Osteoblast (primary cell): ENCODE measurements around the gene CEACAM7. TPM values are rescaled to one million over a fixed set of nuclear protein-coding genes. Genes with fewer than 3 reads are reported as not detected.

Experiments
- DNase-seq: peaks from one replicate; pipeline ENCODE4 v3.0.0; 2011; ENCODE audit warnings: low spot score, mixed read lengths; ENCODE audit not compliant: insufficient read length; ENCODE audit errors: missing footprints
- H2AFZ ChIP-seq: 2 replicates; pipeline ENCODE4 v1.6.0; 2011; ENCODE audit warnings: mild to moderate bottlenecking, low read length
- H3K27ac ChIP-seq: 2 replicates; pipeline ENCODE4 v1.5.1; 2011; ENCODE audit warnings: mild to moderate bottlenecking, low read depth, low read length, moderate library complexity
- H3K27me3 ChIP-seq: 2 replicates; pipeline ENCODE4 v1.6.0; 2012; ENCODE audit warnings: mild to moderate bottlenecking, control low read depth, inconsistent platforms, low read length, moderate library complexity; ENCODE audit not compliant: insufficient read depth
- H3K36me3 ChIP-seq: 2 replicates; pipeline ENCODE4 v1.5.1; 2011; ENCODE audit warnings: mild to moderate bottlenecking, low read length, control low read depth, moderate library complexity; ENCODE audit not compliant: insufficient read depth
- H3K4me1 ChIP-seq: 2 replicates; pipeline ENCODE4 v1.5.1; 2011; ENCODE audit warnings: mild to moderate bottlenecking, low read length, control low read depth, moderate library complexity; ENCODE audit not compliant: insufficient read depth
- H3K4me2 ChIP-seq: 2 replicates; pipeline ENCODE4 v1.6.0; 2011; ENCODE audit warnings: mild to moderate bottlenecking, low read length; ENCODE audit not compliant: insufficient read depth
- H3K4me3 ChIP-seq: fragments of 200-600 bp; sonication (generic); 3 replicates; pipeline ENCODE4 v1.5.1; 2012; ENCODE audit warnings: mild to moderate bottlenecking, low read length, inconsistent platforms; ENCODE audit not compliant: insufficient read depth
- H3K79me2 ChIP-seq: 2 replicates; pipeline ENCODE4 v1.6.0; 2012; ENCODE audit warnings: mild to moderate bottlenecking, low read length, control low read depth, inconsistent platforms; ENCODE audit not compliant: insufficient read depth
- H3K9me3 ChIP-seq: 2 replicates; pipeline ENCODE4 v1.5.1; 2011; ENCODE audit warnings: low read depth, low read length, control low read depth
- H4K20me1 ChIP-seq: 2 replicates; pipeline ENCODE4 v1.6.0; 2012; ENCODE audit warnings: mild to moderate bottlenecking, low read length, control low read depth; ENCODE audit not compliant: insufficient read depth
- total RNA-seq: library from RNA; depleted of rRNA; stranded (reverse); fragments of >200 nt; gene quantifications from 2 replicates; pipeline ENCODE4 v1.2.3, GENCODE V29; 2012
- TF ChIP-seq, protein P1 (sequence below): IDR thresholded peaks from 2 replicates; pipeline ENCODE4 v1.5.1; 2011; ENCODE audit warnings: mild to moderate bottlenecking, low read depth, low read length, moderate library complexity; ENCODE audit errors: extremely low read depth

Gene CEACAM7
- total RNA-seq, 1 donor, result not detected

DNA sequence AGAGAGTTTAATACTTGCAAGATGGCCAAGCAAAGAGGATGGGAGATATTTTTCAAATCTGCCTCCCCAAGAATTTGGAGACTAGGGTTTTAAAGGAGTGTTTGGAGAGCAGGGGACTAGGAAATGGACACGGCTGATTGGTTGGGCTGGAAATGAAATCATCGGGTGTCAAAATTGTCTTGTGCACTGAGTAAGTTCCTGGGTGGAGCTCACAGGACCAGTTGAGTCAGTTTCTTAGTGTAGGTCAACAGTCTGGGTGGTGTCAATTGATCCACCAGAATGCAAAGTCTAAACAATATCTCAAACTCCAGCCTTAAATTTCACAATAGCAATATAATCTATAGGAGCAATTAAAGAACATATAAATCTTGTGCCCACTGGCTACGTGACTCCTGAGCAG, 38.2 kb downstream of the CEACAM7 start:
- Histone ChIP-seq H3K36me3 (no peaks in the 10 kb centered on the region), H3K4me2 (no peak overlapping the region), H3K9me3 (no peaks in the 10 kb centered on the region), H3K27ac (no peak overlapping the region), H3K4me3 (no peak overlapping the region), H3K79me2 (no peaks in the 10 kb centered on the region), H3K4me1 (no peaks in the 10 kb centered on the region), H4K20me1 (no peaks in the 10 kb centered on the region), H3K27me3 (peaks cover 2% of the 10 kb centered on the region), H2AFZ (no peak overlapping the region)
- TF ChIP-seq, protein P1, sequence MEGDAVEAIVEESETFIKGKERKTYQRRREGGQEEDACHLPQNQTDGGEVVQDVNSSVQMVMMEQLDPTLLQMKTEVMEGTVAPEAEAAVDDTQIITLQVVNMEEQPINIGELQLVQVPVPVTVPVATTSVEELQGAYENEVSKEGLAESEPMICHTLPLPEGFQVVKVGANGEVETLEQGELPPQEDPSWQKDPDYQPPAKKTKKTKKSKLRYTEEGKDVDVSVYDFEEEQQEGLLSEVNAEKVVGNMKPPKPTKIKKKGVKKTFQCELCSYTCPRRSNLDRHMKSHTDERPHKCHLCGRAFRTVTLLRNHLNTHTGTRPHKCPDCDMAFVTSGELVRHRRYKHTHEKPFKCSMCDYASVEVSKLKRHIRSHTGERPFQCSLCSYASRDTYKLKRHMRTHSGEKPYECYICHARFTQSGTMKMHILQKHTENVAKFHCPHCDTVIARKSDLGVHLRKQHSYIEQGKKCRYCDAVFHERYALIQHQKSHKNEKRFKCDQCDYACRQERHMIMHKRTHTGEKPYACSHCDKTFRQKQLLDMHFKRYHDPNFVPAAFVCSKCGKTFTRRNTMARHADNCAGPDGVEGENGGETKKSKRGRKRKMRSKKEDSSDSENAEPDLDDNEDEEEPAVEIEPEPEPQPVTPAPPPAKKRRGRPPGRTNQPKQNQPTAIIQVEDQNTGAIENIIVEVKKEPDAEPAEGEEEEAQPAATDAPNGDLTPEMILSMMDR, result no peak
- peak; percentile 65 for DNase-seq

- no peaks in the 10 kb centered on the region for H3K9me3 ChIP-seq
- peaks cover 2% of the 10 kb centered on the region for H3K27me3 ChIP-seq
- TF ChIP-seq, protein P1, result peak; percentile 46
- no peak overlapping the region for H3K27ac ChIP-seq
- no peak overlapping the region for H3K4me2 ChIP-seq
- H2AFZ ChIP-seq, result no peak overlapping the region
- H4K20me1 ChIP-seq, result no peaks in the 10 kb centered on the region
- H3K79me2 ChIP-seq, result no peaks in the 10 kb centered on the region
- no peaks in the 10 kb centered on the region for H3K4me1 ChIP-seq
- H3K4me3 ChIP-seq, result no peak overlapping the region
- H3K36me3 ChIP-seq, result no peaks in the 10 kb centered on the region
- no peak for DNase-seq
Observed at GRCh38 chr19:41646589-41647204, 41.4 kb downstream of the CEACAM7 start.

DNA sequence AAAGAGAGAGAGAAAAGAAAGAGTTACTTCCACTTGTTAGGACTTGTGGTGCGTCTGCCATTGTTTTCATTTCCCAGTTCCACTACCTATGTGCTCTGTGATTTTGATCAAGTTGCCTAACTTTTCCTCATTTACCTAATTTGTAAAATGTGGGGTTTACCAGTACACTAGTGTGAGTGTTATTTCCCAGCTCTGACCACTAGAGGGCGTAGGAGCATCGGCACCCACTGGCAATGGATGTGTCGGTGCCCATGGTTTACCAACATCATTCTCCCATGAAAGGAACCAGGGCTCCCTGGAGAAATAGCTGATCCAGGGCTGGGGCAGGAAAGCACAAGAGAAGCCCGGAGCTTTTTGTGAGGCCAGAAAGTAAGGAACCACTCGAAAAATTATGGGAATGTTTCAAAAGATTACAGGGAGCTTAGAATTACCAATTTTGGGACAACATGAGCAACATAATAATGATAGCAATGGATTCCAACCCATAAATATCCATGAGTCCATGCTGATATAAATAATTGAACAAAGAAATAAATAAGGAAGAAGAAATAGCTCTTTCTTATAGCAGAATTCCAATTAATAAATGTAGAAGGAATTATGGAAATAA, 46.1 kb downstream of the CEACAM7 start:
- H3K9me3 ChIP-seq, result no peaks in the 10 kb centered on the region
- H3K79me2 ChIP-seq, result no peaks in the 10 kb centered on the region
- TF ChIP-seq, protein P1, result peak; percentile 95
- peak; percentile 94 for DNase-seq
- H3K36me3 ChIP-seq, result no peaks in the 10 kb centered on the region
- no peaks in the 10 kb centered on the region for H3K27me3 ChIP-seq
- H4K20me1 ChIP-seq, result no peaks in the 10 kb centered on the region
- no peak overlapping the region for H2AFZ ChIP-seq
- no peaks in the 10 kb centered on the region for H3K4me1 ChIP-seq
- H3K4me2 ChIP-seq, result no peak overlapping the region
- H3K4me3 ChIP-seq, result no peak overlapping the region
- no peak overlapping the region for H3K27ac ChIP-seq

DNA sequence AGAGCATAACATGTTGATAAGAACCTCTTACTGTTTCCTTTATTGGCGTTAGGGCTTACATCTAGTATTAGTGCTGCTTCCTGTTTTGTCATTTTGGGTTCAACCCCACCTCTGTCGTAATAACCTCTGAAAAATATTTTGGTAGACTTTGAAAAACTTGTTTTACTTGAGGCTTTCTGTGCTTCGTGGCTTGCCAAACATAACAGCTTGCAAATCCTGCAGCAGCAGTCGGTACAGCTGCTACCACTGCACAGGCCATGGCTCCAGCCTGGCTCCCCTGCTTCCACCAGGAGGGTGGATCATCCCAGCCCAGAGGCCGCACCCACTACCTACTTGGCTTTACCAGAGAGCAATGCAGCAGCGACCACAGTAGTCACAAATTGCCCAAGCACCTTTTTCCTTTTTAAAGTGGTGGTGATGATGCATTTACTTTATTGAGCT, 49.4 kb downstream of the CEACAM7 start:
- TF ChIP-seq, protein P1, result no peak
- Histone ChIP-seq H3K4me1 (no peaks in the 10 kb centered on the region), H4K20me1 (no peaks in the 10 kb centered on the region), H3K4me3 (no peak overlapping the region), H2AFZ (no peak overlapping the region), H3K27me3 (no peaks in the 10 kb centered on the region), H3K9me3 (no peaks in the 10 kb centered on the region), H3K36me3 (no peaks in the 10 kb centered on the region), H3K4me2 (no peak overlapping the region), H3K27ac (no peak overlapping the region), H3K79me2 (no peaks in the 10 kb centered on the region)
- no peak for DNase-seq
